Measurements from ENCODE around the gene MAPKAPK2. TPM values are rescaled to one million over a fixed set of nuclear protein-coding genes. Genes with fewer than 3 reads are reported as not detected.
A peak's percentile ranks its signal among the peaks of the same experiment; 100 is the strongest.

Gene MAPKAPK2
- total RNA-seq, 1 donor from 2014 or later = 63.1 TPM

DNA sequence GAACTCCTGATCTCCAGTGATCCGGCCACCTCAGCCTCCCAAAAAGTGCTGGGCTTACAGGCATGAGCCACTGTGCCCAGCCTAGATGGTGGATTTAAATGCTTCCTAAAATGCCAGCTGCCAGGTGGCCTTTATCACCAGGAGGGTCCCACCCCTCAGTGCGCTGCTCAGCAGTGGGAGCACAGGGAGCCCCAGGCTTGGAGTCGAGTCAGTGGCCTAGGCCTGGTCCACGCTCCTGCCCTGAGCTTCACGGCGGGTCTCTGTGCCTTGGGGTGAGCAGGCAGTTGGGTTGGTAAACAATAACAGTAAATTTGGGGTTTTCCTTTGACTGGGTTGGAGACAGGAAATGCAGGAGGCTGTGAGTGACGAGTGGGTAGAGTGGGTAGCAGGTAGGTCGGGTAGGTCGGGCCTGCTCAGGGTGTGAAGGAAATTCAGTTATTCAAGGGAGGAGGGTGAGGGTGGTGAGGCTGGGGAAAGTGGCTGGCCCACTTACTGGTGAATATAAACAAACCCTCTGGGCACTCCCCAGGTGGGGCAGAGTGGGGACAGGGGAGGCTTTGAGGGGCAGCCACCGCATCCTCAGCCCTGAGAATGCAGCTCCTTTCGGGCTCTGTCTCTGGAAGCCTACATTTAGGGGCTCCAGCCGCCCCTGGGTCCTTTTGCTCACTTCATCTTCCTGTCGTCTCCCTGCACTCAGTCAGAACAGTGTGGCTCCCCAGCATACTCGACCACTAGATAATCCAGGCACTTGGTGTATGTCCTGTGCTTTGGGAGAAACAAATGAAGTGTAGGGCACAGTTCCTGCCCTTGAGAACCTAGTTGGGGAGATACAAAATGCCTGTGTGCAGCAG, 52.4 kb downstream of the MAPKAPK2 start:
- Mint-ChIP-seq H3K4me3 (no peak overlapping the region), H3K27ac (no peak overlapping the region), H3K9me3 (no peaks in the 10 kb centered on the region), H3K36me3 (peaks cover 7% of the 10 kb centered on the region), H3K27me3 (no peaks in the 10 kb centered on the region), H3K4me1 (ENCODE audit: unreplicated experiment) (peaks cover 14% of the 10 kb centered on the region)
- no peak for DNase-seq (ENCODE audit: extremely low spot score, unreplicated experiment)
- TF ChIP-seq, protein P1, sequence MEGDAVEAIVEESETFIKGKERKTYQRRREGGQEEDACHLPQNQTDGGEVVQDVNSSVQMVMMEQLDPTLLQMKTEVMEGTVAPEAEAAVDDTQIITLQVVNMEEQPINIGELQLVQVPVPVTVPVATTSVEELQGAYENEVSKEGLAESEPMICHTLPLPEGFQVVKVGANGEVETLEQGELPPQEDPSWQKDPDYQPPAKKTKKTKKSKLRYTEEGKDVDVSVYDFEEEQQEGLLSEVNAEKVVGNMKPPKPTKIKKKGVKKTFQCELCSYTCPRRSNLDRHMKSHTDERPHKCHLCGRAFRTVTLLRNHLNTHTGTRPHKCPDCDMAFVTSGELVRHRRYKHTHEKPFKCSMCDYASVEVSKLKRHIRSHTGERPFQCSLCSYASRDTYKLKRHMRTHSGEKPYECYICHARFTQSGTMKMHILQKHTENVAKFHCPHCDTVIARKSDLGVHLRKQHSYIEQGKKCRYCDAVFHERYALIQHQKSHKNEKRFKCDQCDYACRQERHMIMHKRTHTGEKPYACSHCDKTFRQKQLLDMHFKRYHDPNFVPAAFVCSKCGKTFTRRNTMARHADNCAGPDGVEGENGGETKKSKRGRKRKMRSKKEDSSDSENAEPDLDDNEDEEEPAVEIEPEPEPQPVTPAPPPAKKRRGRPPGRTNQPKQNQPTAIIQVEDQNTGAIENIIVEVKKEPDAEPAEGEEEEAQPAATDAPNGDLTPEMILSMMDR (conservative IDR thresholded peaks at IDR 0.05) = no peak

DNA sequence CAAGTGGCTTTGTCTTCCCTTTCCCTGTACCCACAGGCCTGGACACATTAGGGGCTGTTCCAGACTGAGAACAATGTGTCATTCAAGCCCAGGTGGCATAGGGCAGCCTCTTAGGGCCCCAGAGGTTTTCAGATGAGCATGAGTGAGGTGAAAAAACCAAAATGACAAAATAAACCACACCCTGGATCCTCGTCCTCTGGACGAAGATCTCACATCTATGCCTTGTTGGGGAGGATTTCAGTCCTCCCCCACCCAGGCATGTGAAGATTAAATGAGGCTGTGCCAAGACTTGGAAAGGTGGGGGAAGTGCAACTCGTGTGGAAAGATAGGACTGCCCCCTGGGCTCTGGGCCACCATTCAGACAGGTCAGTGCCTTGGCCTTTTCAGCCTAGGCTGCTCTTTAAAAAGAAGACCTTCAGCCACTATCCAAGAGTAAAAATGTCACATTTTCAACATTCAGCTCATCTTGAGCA, 53.1 kb downstream of the MAPKAPK2 start:
- no peak overlapping the region for H3K27ac Mint-ChIP-seq
- H3K4me1 Mint-ChIP-seq (ENCODE audit: unreplicated experiment) = peaks cover 14% of the 10 kb centered on the region
- H3K4me3 Mint-ChIP-seq = no peak overlapping the region
- H3K36me3 Mint-ChIP-seq = peaks cover 3% of the 10 kb centered on the region
- H3K9me3 Mint-ChIP-seq = no peaks in the 10 kb centered on the region
- TF ChIP-seq, protein P1 (conservative IDR thresholded peaks at IDR 0.05) = no peak
- DNase-seq (ENCODE audit: extremely low spot score, unreplicated experiment) = no peak
- H3K27me3 Mint-ChIP-seq = no peaks in the 10 kb centered on the region

DNA sequence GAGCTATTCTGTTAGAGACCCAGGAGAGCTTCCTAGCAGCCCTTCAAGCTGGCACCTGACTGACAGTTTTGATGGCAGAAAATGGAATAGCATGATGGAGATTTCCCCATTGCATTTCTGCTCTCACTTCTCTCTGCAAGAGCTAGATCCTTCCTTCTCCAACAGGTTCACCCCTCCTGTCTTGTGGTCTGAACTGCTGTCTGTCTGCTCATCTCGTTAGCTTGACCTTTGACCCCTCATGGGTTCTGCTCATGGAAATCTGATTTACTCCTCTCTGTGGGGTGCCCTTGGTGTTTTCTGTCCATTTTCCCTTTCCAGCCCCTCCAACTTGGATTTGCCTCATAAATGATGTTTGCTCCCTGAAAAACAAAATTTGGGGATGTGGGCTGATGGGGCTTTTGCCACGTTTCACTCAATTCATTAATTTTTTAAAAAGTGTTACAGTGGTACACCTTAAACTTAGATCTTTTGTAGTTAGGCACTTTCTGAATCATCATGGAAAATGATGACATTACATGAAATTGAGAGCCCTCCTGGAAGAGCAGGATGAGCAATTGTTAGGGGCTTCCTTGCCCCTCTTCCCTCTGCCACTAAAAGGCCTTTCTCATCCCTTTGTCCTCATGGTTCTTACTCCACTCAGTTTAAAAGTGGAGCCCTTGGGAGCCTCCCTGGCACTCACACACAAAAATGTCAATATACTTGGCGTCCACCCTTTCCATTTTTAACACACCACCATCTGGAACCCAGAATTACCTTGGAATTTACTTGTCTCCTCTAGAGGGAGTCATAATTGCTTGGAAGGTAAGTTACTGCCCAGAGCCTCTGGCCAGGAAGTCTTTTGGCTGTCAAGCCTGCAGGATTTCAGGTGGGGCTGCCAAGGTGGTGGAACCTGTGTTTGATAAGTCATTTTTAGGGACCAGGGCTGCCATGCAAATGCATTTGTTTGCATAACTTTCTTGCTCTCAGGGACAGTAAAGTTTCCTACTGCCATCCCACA, 54.0 kb downstream of the MAPKAPK2 start:
- no peak overlapping the region for H3K4me3 Mint-ChIP-seq
- TF ChIP-seq, protein P1 (conservative IDR thresholded peaks at IDR 0.05) = peak; percentile 46
- no peaks in the 10 kb centered on the region for H3K27me3 Mint-ChIP-seq

DNA sequence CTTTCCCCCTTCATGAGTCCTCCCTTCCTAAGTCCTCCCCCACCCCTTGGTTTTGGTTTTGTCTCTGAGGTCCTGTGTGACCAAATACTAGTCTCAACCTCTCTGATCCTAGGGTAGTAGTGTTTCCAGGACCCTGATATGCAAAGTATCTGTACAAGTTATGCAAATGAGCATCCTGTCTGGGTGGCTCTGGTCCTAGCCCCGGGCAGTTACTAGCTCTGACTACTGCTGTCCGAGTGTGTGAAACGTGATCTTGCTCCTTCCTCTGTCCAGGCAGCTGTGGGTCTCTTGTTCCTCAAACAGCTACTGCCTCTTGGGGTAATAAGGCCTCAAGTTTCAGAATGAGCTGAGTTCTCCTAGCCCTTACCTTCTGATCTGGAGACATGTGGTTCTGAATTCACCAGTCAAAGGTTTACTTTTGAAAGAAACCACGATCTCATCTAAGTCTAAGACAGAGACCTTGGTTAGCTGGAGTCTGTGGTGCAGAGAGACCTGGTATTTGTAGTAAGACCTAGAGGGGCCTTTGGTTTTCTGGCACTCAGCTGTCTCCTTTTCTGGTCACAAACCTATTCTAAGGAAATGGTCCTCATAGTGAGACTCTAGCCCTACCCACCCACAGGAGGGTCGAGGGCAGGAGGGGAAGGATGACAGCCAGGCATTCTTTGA, 54.8 kb downstream of the MAPKAPK2 start:
- no peak overlapping the region for H3K27ac Mint-ChIP-seq
- no peaks in the 10 kb centered on the region for H3K27me3 Mint-ChIP-seq
- no peak for DNase-seq (ENCODE audit: extremely low spot score, unreplicated experiment)
- peaks cover 14% of the 10 kb centered on the region for H3K4me1 Mint-ChIP-seq (ENCODE audit: unreplicated experiment)
- H3K4me3 Mint-ChIP-seq = no peak overlapping the region
- peaks cover 3% of the 10 kb centered on the region for H3K36me3 Mint-ChIP-seq
- TF ChIP-seq, protein P1 (conservative IDR thresholded peaks at IDR 0.05) = no peak
- no peaks in the 10 kb centered on the region for H3K9me3 Mint-ChIP-seq

More for the DNA sequence above, 54.0 kb downstream of the MAPKAPK2 start:
- H3K4me1 Mint-ChIP-seq (ENCODE audit: unreplicated experiment) = peaks cover 14% of the 10 kb centered on the region
- no peak for DNase-seq (ENCODE audit: extremely low spot score, unreplicated experiment)
- no peaks in the 10 kb centered on the region for H3K9me3 Mint-ChIP-seq
- H3K27ac Mint-ChIP-seq = no peak overlapping the region
- H3K36me3 Mint-ChIP-seq = peaks cover 3% of the 10 kb centered on the region

DNA sequence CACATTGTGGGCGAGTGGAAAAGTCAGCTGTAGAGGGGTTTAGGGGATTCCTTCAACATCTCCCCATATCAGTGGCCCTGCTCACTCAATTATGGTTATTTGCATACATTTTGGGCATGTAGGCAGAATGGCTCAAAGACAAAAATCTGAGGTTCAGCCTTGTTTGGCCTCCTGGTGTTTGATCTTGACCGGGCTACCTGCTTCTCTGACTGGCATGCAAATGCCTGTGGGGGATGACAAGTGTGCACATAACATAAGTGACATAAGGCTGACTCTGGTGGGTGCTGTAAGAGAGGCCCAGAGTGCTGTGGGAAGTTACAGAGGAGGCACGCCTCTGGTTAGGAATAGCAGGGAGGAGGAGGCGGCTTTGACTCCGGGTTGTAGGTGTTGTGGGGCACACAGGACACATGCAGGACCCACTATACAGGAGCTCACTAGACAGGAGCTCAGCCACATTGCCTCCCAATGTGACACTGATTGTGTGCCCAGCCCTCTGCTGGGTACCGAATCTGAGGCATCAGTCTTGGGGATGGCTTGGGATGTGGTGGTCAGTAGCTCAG, 56.5 kb downstream of the MAPKAPK2 start:
- H3K9me3 Mint-ChIP-seq = no peaks in the 10 kb centered on the region
- TF ChIP-seq, protein P1 (conservative IDR thresholded peaks at IDR 0.05) = no peak
- DNase-seq (ENCODE audit: extremely low spot score, unreplicated experiment) = no peak
- H3K36me3 Mint-ChIP-seq = peaks cover 3% of the 10 kb centered on the region
- H3K27me3 Mint-ChIP-seq = peaks cover 3% of the 10 kb centered on the region
- no peak overlapping the region for H3K27ac Mint-ChIP-seq
- H3K4me3 Mint-ChIP-seq = no peak overlapping the region
- H3K4me1 Mint-ChIP-seq (ENCODE audit: unreplicated experiment) = peaks cover 14% of the 10 kb centered on the region

Data from type B pancreatic cell (in vitro differentiated cells).